ENCODE measurements around the gene AURKAIP1.
A peak's percentile ranks its signal among the peaks of the same experiment; 100 is the strongest.
"Not testable (repeated sequence)": the region's sequence is repeated elsewhere in the genome, so short reads cannot be mapped to it uniquely, and the experiment has no call there.

The AURKAIP1 gene

GRCh38 chr1:1406821-1407635, 32.0 kb upstream of the AURKAIP1 start, which contains the start of gene MRPL20:
Gene MRPL20, minus strand, starts transcription at chr1:1407293. Its CDS starts 76 bp downstream, at chr1:1407217.
- DNase-seq (ENCODE audit: extremely low read depth in 1 of 2, low read depth in 1 of 2): peak; percentile 85 to 92

DNA sequence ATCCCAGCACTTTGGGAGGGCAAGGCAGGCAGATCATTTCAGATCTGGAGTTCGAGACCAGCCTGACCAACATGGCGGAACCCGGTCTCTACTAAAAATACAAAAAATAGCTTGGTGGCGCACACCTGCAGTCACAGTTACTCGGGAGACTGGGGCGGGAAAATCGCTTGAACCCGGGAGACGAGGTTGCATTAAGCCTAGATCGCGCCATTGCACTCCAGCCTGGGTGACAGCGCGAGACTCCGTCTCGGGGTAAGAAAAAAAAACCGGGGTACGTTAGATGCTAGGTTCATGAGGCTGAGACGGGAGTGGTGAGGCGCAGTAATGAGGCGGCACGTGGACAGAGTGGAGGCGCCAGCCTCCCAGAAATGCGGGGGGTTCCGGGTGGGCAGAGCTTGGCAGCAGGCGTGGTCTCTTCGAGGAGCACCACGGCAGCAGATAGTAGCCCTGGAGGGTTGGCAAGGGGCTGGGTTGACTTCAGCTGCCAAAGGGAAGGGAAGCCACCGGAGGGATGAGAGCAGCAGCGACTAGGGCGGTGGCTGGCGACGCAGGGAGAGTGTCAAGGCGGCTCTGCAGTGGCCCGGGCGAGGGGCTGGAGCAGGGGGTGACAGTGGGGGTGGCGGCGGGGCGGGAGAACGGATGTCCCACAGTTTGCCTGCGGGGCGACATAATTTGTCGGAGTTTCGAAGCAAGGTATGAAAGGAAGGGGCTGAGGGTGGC, 31.3 kb upstream of the AURKAIP1 start:
- DNase-seq (ENCODE audit: extremely low read depth in 1 of 2, low read depth in 1 of 2): no peak

GRCh38 chr1:1403653-1404052, 28.6 kb upstream of the AURKAIP1 start:
- DNase-seq (ENCODE audit: extremely low read depth in 1 of 2, low read depth in 1 of 2): no peak

DNA sequence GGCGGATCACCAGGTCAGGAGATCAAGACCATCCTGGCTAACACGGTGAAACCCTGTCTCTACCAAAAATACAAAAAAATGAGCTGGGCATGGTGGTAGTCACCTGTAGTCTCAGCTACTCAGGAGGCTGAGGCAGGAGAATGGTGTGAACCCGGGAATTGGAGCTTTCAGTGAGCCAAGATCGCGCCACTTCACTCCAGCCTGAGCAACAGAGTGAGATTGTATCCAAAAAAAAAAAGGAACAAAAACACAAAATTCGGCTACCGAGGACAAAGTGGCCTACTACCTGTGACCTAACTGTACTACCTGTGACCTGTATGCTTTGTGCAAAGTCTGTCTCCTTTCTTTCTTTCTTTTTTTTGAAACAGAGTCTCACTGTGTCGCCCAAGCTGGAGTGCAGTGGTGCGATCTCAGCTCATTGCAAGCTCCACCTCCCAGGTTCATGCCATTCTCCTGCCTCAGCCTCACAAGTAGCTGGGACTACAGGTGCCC, 27.9 kb upstream of the AURKAIP1 start:
- not testable (repeated sequence) for DNase-seq (ENCODE audit: extremely low read depth in 1 of 2, low read depth in 1 of 2)

- no peak for DNase-seq (ENCODE audit: extremely low read depth in 1 of 2, low read depth in 1 of 2)
Measured at GRCh38 chr1:1402072-1402900, 27.3 kb upstream of the AURKAIP1 start.

DNA sequence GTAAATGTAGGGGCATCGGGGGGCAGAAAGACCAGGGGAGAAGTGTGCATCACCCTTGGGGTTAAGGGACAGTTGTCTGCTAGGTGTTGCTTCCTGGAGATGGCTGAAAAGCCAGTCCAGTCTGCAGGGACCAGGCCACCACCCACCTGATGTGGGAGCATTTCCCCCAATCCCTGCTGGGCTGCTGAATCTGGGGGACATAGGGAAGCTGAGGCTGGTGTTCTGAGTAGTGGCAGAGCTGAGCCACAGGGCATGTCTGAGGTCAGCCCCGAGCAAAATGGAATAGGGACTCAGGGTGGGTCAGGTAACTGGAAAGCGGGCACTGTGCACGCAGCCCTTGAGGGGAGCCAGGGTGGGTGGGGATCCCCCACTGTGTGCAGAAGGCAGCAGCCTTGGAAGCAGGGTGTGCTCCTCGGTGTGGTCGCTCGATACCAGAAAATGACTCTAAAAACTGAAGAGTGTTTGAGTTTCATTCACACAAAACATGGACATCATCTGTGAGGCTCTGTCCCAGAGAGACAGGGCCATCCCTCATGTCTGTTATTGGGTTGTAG, 26.5 kb upstream of the AURKAIP1 start:
- no peak for DNase-seq (ENCODE audit: extremely low read depth in 1 of 2, low read depth in 1 of 2)

- no peak for DNase-seq (ENCODE audit: extremely low read depth in 1 of 2, low read depth in 1 of 2)
Measured at GRCh38 chr1:1400576-1401456, 25.8 kb upstream of the AURKAIP1 start.

- no peak for DNase-seq (ENCODE audit: extremely low read depth in 1 of 2, low read depth in 1 of 2)
Measured at GRCh38 chr1:1399872-1400575, 25.0 kb upstream of the AURKAIP1 start.

DNA sequence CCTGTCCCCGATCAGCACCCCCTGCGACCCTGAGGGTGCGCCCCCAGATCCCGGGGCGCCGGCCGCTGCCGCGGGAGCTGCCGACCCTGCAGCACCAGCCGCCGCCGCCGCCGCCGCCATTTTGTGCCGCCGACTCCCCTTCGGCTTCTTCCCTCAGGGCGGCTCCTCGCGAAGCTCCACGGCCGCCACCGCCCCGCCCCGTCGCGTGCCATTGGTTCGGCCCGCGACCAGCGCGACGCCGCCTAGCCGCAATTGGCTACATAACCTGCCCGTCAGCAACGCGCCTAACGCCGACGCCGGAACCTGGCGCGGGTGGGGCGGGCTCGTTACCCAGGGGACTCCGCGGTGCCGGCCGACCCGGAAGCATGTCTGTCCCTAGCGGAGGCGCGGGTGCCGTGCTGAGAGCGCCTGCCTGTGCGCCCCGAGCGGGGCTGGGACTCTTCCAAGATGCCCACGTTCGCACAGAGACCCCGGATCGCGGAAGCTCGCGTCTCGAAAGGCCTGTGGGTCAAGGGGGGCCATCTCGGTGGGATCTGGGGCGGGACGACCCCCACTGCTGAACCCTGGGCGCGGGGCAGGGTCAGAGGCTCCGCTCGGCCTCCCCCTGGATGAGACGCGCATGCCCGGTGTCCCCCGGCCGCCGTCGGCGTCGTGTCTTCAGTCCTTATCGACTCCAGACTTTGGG, 24.3 kb upstream of the AURKAIP1 start, which contains the start of gene CCNL2:
TSS of gene CCNL2 (minus strand) at position 149 of the 685 bp plus-strand sequence. CDS start at position 120, 29 bp downstream.
- peak; percentile 97 to 99 for DNase-seq (ENCODE audit: extremely low read depth in 1 of 2, low read depth in 1 of 2)

DNA sequence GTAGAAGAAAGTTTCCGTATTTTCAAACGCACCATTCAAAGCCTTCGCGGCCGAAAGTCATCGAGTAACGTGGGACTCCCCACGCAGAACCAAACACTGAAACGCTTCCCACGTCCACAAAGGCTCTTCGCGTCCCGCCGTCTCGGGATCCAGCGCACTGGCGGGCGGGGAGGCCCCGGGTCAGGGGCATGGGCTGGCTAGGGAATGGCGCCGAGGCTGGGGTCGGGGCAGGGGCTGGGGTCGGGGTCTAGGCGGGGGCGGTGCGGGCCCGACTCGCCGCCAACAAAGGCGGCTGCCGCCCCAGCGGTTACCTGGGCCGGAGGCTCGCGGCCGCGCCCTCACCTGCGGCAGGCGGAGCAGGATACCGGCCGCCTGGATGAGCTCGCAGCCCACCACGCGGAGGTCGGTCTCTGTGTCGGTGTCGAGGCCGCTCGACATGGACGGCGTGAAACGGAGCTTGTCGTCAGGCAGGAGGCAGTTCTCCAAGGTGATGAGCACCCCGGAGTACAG, 23.7 kb upstream of the AURKAIP1 start:
- no peak for DNase-seq (ENCODE audit: extremely low read depth in 1 of 2, low read depth in 1 of 2)

DNA sequence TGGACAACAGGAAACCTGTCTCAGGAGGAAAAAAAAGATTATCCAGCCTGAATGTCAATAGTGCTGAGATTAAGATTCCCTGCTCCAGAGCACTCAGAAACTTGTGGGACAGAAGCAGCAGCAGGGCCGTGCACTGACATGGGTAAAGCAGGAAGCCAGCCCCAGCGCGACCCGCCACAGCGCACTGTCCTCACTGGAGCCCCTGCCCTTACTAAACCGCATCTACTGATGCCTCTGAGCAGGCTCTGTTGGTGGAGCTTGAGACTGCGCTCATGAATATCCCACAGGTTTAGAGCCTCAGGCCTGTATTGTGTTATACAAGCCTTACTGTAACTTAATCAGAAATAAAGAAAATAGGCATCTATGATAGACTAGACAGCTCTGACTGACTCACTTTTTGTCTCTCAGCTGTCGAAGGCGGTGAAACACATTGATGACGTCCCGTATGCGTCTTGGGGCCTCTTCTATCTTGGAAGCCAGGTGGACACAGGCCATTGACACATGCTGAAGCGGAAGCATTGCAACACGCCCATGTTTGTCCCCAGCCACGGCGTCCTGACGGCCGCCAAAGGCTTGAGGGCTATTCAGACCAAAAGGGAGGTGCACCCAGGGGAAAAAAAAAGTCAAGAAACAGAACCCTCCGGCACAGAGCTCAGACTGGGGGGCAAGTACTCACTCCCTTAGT, 23.0 kb upstream of the AURKAIP1 start:
- no peak for DNase-seq (ENCODE audit: extremely low read depth in 1 of 2, low read depth in 1 of 2)

GRCh38 chr1:1395166-1395565, 20.2 kb upstream of the AURKAIP1 start:
- DNase-seq (ENCODE audit: extremely low read depth in 1 of 2, low read depth in 1 of 2): no peak

GRCh38 chr1:1394116-1394515, 19.1 kb upstream of the AURKAIP1 start:
- DNase-seq (ENCODE audit: extremely low read depth in 1 of 2, low read depth in 1 of 2): no peak

- DNase-seq (ENCODE audit: extremely low read depth in 1 of 2, low read depth in 1 of 2): no peak
Measured at GRCh38 chr1:1393428-1393827, 18.4 kb upstream of the AURKAIP1 start.

GRCh38 chr1:1393014-1393413, 18.0 kb upstream of the AURKAIP1 start:
- no peak for DNase-seq (ENCODE audit: extremely low read depth in 1 of 2, low read depth in 1 of 2)

DNA sequence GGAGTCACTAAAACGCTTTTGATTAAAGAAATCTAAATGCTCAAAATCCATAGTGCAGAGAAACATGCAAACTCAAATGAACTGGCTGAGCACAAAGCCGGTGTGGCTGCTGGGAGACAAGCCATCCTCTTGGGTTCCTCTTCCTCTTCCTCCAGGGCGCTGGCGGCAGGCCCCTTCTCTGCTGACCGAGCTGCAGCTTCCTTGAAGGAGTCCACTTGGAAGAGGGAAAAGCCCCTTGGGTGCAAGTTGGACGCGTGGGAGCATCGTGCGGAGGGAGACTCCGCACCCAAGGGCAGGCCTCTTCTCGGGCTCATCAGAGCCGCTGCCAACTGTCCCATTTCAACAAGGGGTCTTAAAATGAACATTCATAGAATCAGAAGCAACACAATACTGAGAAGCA, 16.2 kb upstream of the AURKAIP1 start:
- DNase-seq (ENCODE audit: extremely low read depth in 1 of 2, low read depth in 1 of 2): no peak

- no peak for DNase-seq (ENCODE audit: extremely low read depth in 1 of 2, low read depth in 1 of 2)
Measured at GRCh38 chr1:1390675-1391074, 15.7 kb upstream of the AURKAIP1 start.

GRCh38 chr1:1388078-1388472, 13.1 kb upstream of the AURKAIP1 start:
- no peak for DNase-seq (ENCODE audit: extremely low read depth in 1 of 2, low read depth in 1 of 2)
